RWPE1 (cell line): ENCODE results near the gene BAG3.

ENCODE experiments used
- CTCF ChIA-PET: fragments of 350-600 bp; sonication (Branson Sonifier 250); formaldehyde crosslinking; extraction: SDS; loops from one replicate; lab custom pipeline; 2021; lab: Yijun Ruan, JAX
- POLR2A ChIA-PET: fragments of 400-600 bp; formaldehyde crosslinking; extraction: SDS; loops from one replicate; lab custom pipeline; 2020; ENCODE audit warnings: antibody characterized with exemption; ENCODE audit not compliant: low non-redundant PET; lab: Yijun Ruan, JAX
- DNase-seq: peaks from one replicate; pipeline ENCODE4 v3.0.0; 2012; ENCODE audit warnings: low spot score
- H3K27ac ChIP-seq: fragments of 450-650 bp; 2 replicates; pipeline ENCODE4 v1.5.1; 2017
- CTCF ChIP-seq: fragments of 450-650 bp; conservative IDR thresholded peaks from 2 replicates; pipeline ENCODE4 v1.5.1; 2017; ENCODE audit warnings: low read depth, mild to moderate bottlenecking

Gene BAG3

GRCh38 chr10:119638982-119639381, 12.2 kb upstream of the BAG3 start:
- no peak overlapping the region for H3K27ac ChIP-seq
- DNase-seq = no peak
- ChIA-PET POLR2A (no interaction called here), CTCF (no interaction called here)
- no peak for TF ChIP-seq CTCF

GRCh38 chr10:119640384-119640783, 10.8 kb upstream of the BAG3 start:
- POLR2A ChIA-PET = no interaction called here
- DNase-seq = no peak
- TF ChIP-seq CTCF = no peak
- CTCF ChIA-PET = no interaction called here
- H3K27ac ChIP-seq = no peak overlapping the region

- ChIA-PET CTCF (interaction anchor here (0.6 kb wide), 2 partner anchors 90 to 231 kb away, joined by 3 to 4 read pairs; no protein-coding TSS in a partner anchor), POLR2A (no interaction called here)
- TF ChIP-seq CTCF = no peak
These were observed 10.2 kb upstream of the BAG3 start for GRCh38 chr10:119640875-119641526.

GRCh38 chr10:119642556-119643111, 8.5 kb upstream of the BAG3 start:
- H3K27ac ChIP-seq = no peak overlapping the region
- ChIA-PET CTCF (interaction anchor here (1.1 kb wide), 1 partner anchor 8 kb away, joined by 3 read pairs; no protein-coding TSS in a partner anchor), POLR2A (no interaction called here)
- TF ChIP-seq CTCF = no peak
- DNase-seq = no peak

More at GRCh38 chr10:119640875-119641526, 10.2 kb upstream of the BAG3 start:
- no peak overlapping the region for H3K27ac ChIP-seq
- DNase-seq = no peak

- no peak overlapping the region for H3K27ac ChIP-seq
- POLR2A ChIA-PET = no interaction called here
- DNase-seq = no peak
- CTCF ChIA-PET = interaction anchor here (1.1 kb wide), 1 partner anchor 9 kb away, joined by 3 read pairs; no protein-coding TSS in a partner anchor
- TF ChIP-seq CTCF = no peak
These were observed 7.6 kb upstream of the BAG3 start for GRCh38 chr10:119643306-119644204.

- DNase-seq = no peak
- CTCF ChIA-PET = no interaction called here
- TF ChIP-seq CTCF = no peak
- POLR2A ChIA-PET = no interaction called here
- no peak overlapping the region for H3K27ac ChIP-seq
These were observed 6.9 kb upstream of the BAG3 start for GRCh38 chr10:119644205-119644814.
